Left hindlimb (tissue), 1 donor: ENCODE measurements around the gene VARS1.

Experiments used
- DNase-seq: peaks from one replicate; pipeline ENCODE4 v3.0.0-alpha.2; 2018

The VARS1 gene

DNA sequence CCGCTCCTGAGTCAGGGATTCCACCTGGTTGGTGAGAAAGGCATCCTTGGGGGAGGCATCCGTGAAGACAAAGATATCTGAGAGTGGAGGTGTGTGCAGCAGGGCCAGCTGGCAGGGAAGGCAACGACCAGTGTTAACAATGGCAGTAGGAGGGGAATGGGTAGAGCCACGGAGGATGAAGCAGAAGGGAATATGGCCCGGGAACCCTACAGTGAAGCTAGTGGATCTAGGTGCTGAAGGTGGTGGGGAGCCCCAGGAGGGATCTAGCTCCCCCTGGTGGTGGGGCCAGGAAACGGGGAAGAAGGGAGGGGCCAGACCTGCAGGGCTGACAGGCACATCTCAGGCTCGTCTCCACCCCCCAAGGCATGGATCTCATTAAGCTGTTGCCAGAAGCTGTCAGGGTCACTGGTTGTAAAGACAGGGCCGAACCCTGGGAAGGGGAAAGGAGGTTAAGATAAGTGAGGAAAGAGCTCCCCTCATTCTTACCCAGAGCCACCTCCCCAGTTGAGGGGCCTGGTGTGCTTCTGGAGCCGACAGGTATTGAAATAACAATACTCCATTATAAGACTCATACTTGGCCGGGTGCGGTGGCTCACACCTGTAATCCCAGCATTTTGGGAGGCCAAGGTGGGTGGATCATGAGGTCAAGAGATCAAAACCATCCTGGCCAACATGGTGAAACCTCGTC is 25.7 kb downstream of the VARS1 start:
- no peak for DNase-seq

GRCh38 chr6:31768363-31769257 is 26.9 kb downstream of the VARS1 start:
- DNase-seq, result no peak

DNA sequence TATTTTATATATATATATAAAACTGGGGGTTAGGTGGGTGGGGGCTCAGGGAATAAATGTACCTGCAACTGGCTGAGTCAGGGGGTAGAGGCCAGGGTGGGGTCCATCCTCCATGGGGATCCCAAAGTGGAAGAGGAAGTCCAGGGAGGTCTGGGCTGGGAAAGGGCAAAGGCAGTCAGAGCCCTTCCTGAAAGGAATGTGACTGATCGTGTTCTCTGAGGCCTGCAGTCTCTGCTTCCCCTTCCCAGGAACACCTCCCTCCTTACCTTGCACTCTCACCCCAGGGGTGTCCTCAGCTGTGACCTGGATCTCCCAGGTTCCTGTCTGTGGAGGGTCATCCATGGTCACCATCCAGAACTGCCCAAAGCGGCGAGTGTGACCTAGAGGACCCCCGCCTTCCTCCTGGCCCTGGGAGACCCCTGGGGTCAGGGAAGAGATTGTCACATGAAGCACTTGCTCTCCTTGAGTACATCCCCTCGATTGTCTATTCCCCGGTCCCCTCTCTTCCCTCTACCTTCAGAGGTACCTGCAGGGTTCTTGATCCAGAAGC is 28.4 kb downstream of the VARS1 start:
- DNase-seq, result no peak

DNA sequence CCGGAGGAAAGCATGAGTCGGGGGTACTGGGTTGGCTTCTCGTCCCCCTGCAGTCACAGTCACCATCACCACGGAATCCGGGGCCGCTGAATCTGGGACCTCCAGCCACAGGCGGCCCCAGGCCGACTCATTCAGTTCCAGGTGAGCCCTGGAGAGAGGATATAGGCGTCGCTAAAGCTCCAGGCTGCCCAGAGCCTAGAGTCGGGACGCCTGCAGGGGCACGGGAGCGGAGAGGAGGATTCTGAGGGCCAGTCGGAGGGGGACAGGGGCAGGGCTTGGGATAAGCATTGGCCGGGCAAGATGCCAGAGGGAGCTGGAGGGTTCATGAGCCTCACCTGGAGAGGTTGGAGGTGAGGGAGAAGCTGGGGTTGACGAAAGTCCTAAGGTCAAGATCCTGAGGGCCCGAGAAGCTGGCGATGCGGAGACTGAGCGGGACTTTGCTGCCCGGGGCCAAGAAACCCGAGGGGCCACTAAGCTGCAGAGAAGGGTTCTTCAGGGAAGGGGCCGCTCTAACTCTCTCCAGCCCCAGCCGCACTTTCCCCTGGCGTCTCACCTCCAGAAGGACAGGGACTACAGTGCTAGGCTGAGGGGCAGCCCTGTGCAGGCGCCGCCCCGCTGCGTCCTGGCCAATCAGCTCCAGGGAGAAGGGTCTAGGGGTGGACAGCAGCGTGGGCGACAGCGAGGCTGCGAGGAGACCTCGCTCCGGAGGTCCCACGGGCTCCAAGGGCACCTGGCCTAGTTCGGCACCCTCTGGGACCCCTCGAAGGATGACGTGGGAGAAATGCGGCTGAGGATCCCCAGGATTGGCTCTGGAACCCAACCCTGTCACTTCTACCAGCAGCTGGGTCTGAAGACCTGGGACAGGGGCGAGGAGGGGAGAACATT is 29.4 kb downstream of the VARS1 start:
- no peak for DNase-seq

DNA sequence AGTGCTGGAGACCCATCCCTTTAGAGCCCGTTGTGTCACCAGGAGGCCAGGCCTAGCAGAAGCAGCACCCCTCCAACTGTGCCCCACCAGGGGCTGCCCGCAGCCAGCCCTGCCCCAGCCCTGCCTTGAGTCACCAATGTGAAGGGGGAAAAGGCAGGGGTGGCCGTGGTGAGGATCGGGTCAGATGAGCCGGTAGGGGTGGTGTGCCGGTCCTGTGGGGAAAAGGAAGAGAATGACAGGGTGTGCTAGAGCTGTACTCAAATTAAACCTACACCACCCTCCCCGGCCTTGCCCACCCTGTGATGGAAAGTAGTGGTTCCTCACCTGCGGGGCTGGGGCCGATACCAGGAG is 30.0 kb downstream of the VARS1 start:
- DNase-seq, result no peak

GRCh38 chr6:31764198-31764597 is 31.4 kb downstream of the VARS1 start:
- no peak for DNase-seq

GRCh38 chr6:31763619-31763940 is 32.0 kb downstream of the VARS1 start:
- no peak for DNase-seq

GRCh38 chr6:31762878-31763618 is 32.5 kb downstream of the VARS1 start:
- no peak for DNase-seq

- DNase-seq, result no peak
Observed at GRCh38 chr6:31762356-31762755, 33.2 kb downstream of the VARS1 start, which contains the start of gene SAPCD1. Gene SAPCD1 (plus strand): TSS chr6:31762656. CDS start chr6:31763055, 399 bp downstream.

DNA sequence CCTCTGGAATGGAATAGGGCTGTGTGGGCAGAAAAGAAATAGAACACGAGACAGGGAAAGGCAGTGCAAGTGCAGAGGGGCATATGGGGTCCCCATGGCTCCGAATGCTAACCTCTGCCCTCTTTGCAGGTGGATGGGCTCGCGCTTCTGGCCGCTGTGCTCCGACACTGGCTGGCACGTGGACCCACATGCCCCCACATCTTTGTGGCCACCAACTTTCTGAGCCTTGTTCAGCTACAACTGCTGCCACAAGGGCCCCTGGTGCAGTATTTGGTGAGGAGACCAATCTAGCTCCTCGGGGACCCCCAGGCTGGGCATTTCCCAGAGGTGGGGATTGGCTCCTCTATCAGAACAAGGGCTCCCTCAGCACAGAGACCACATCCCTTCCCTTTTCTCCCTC is 34.2 kb downstream of the VARS1 start:
- DNase-seq, result no peak

DNA sequence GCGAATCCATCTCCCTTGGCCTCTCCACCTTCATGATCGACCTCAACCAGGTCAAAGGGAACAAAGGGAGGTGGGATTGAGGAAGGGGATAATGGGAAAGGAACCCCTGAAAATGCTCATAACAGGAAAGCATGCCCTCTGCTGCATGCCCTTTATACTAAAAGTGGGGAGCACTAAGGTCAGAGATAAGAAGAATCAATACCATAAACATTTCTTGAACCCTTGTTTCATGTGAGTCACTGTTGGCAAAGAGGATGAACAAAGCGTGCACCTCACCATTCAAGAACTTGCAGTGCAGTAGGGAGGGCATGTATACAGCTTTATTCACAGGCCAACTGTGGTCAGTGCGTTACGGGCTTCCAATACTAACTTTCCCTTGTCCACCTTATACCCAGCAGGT is 34.8 kb downstream of the VARS1 start:
- no peak for DNase-seq

GRCh38 chr6:31758281-31758680 is 37.3 kb downstream of the VARS1 start:
- no peak for DNase-seq

DNA sequence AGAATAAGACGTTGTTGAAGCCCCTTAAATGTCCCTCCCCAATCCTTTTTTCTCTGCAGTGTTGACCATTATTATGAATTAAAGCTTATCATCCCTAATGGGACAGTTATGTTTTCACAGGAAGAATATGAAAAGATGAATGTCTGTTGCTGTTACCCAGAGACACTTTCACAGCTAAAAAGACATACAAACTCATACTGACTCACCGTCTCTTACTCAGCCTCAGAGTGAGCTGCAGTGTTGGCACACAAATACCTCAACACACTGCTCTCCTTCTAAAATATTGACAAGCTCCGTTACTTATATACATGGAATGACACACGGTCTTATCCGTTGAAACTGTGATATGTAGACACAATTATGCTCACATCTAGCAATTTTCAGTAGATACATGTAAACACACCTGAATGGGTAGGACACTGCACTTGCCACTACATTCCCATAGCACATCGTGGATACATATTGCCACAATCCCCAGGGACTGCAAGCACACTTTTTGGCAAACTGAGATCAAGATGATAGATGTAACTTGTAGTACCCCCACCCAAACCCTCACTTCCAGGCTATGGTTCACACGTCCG is 42.7 kb downstream of the VARS1 start:
- DNase-seq, result no peak

DNA sequence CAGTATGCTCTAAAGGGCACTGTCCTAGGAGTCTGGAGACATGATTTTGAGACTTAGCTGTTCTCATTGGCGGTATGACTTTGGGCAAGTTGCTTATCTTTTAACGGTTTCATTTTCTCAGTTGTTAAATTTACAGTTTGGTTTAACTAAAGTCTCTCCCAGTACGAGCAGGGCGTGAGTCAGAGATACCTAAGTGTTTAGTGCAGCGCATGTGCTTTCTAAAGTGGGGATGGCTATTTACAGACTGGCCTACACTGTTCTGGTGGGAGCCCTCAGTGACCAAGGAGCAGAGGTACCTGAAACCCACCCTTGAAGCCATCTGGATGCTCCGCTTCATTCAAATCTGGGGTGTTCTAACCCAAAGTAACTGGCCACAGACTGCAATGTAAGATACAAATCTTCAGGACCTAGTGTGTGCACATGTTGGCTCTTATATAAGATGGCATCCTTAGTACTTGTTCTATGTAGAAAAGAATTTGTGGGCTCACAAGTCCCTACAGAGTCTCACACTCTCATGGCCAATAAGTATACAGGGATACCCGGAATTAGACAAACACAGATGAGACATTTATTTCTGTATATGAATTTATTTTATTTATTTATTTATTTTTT is 45.0 kb downstream of the VARS1 start:
- DNase-seq, result no peak

DNA sequence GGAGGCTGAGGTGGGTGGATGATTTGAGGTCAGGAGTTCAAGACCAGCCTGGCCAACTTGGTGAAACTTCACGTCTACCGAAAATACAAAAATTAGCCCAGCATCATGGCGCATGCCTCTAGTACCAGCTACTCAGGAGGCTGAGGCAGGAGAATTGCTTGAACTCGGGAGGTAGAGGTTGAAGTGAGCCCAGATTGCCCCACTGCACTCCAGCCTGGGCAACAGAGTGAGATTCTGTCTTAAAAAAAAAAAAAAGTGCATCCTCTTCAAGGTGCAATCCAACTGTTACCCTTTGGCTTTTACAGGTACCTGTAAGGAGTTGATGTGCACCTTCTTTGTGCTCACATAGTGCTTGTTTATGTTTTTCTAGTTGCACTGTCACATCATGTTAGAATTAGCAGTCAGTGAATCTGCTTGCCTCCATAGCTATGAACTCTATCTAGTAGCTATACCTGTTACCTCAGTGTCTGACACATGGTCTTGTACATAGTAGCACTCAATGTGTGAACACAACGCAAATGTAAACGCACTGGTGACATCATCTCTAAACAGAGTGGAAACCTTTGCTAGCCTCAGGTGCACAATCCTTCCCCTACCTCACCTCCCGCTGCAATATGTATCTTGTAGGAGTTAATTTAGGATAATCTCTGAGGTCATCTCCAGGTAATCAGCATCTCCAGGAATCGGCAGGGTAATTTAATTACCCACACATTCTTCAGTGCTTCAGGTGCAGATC is 46.1 kb downstream of the VARS1 start:
- no peak for DNase-seq
